ENCODE data around the gene TECTB. TPM values are rescaled to one million over a fixed set of nuclear protein-coding genes. Genes with fewer than 3 reads are reported as not detected.

TECTB gene
- total RNA-seq, 2 donors from 2014 or later, result not detected

- Histone ChIP-seq H3K27me3 (replicated peaks; ENCODE audit: insufficient read depth) (no peaks in the 10 kb centered on the region), H3K27ac (no peak overlapping the region), H3K4me3 (no peak overlapping the region), H3K9me3 (no peaks in the 10 kb centered on the region), H3K36me3 (no peaks in the 10 kb centered on the region), H3K4me1 (ENCODE audit: control insufficient read depth in 1 of 2, low read depth in 2 of 2) (no peaks in the 10 kb centered on the region)
- TF ChIP-seq CTCF (IDR thresholded peaks at IDR 0.05), result no peak
- DNase-seq (ENCODE audit: low spot score) (no peak), ATAC-seq (ENCODE audit: insufficient number of reproducible peaks, low FRiP score, low read depth) (no peak)
Observed at GRCh38 chr10:112313911-112314310, 30.7 kb downstream of the TECTB start.

- no peaks in the 10 kb centered on the region for H3K4me1 ChIP-seq (ENCODE audit: control insufficient read depth in 1 of 2, low read depth in 2 of 2)
- no peaks in the 10 kb centered on the region for H3K27me3 ChIP-seq (replicated peaks; ENCODE audit: insufficient read depth)
- no peak overlapping the region for H3K4me3 ChIP-seq
- H3K36me3 ChIP-seq, result no peaks in the 10 kb centered on the region
- no peaks in the 10 kb centered on the region for H3K9me3 ChIP-seq
- peak; percentile 85 for TF ChIP-seq CTCF (IDR thresholded peaks at IDR 0.05)
- peak; percentile 40 for DNase-seq (ENCODE audit: low spot score)
- ATAC-seq (ENCODE audit: insufficient number of reproducible peaks, low FRiP score, low read depth), result no peak
- H3K27ac ChIP-seq, result no peak overlapping the region
Observed at GRCh38 chr10:112314822-112315474, 31.7 kb downstream of the TECTB start.

GRCh38 chr10:112327678-112328077, 44.5 kb downstream of the TECTB start:
- Histone ChIP-seq H3K27me3 (replicated peaks; ENCODE audit: insufficient read depth) (no peaks in the 10 kb centered on the region), H3K27ac (no peak overlapping the region), H3K36me3 (no peaks in the 10 kb centered on the region), H3K4me3 (no peak overlapping the region), H3K9me3 (no peaks in the 10 kb centered on the region), H3K4me1 (ENCODE audit: control insufficient read depth in 1 of 2, low read depth in 2 of 2) (peaks cover 0 to 14% of the 10 kb centered on the region in 2 donors)
- TF ChIP-seq CTCF (IDR thresholded peaks at IDR 0.05), result no peak
- DNase-seq (ENCODE audit: low spot score) (no peak), ATAC-seq (ENCODE audit: insufficient number of reproducible peaks, low FRiP score, low read depth) (no peak)

- Histone ChIP-seq H3K36me3 (no peaks in the 10 kb centered on the region), H3K27ac (no peak overlapping the region)
- no peak for ATAC-seq (ENCODE audit: insufficient number of reproducible peaks, low FRiP score, low read depth)
Observed at GRCh38 chr10:112330162-112330561, 47.0 kb downstream of the TECTB start.

GRCh38 chr10:112330607-112331160, 47.5 kb downstream of the TECTB start:
- no peaks in the 10 kb centered on the region for H3K9me3 ChIP-seq
- no peak for TF ChIP-seq CTCF (IDR thresholded peaks at IDR 0.05)
- ATAC-seq (ENCODE audit: insufficient number of reproducible peaks, low FRiP score, low read depth), result no peak

More at GRCh38 chr10:112330162-112330561, 47.0 kb downstream of the TECTB start:
- Histone ChIP-seq H3K4me3 (no peak overlapping the region), H3K27me3 (replicated peaks; ENCODE audit: insufficient read depth) (no peaks in the 10 kb centered on the region), H3K4me1 (ENCODE audit: control insufficient read depth in 1 of 2, low read depth in 2 of 2) (peaks cover 0 to 14% of the 10 kb centered on the region in 2 donors), H3K9me3 (no peaks in the 10 kb centered on the region)
- no peak for TF ChIP-seq CTCF (IDR thresholded peaks at IDR 0.05)
- DNase-seq (ENCODE audit: low spot score), result no peak

More at GRCh38 chr10:112330607-112331160, 47.5 kb downstream of the TECTB start:
- Histone ChIP-seq H3K27ac (no peak overlapping the region), H3K4me1 (ENCODE audit: control insufficient read depth in 1 of 2, low read depth in 2 of 2) (peaks cover 0 to 14% of the 10 kb centered on the region in 2 donors), H3K36me3 (no peaks in the 10 kb centered on the region), H3K27me3 (replicated peaks; ENCODE audit: insufficient read depth) (no peaks in the 10 kb centered on the region), H3K4me3 (no peak overlapping the region)
- no peak for DNase-seq (ENCODE audit: low spot score)
